ENCODE data around the gene HNRNPCL2.
"Not testable (repeated sequence)": the region's sequence is repeated elsewhere in the genome, so short reads cannot be mapped to it uniquely, and the experiment has no call there.

The HNRNPCL2 gene

DNA sequence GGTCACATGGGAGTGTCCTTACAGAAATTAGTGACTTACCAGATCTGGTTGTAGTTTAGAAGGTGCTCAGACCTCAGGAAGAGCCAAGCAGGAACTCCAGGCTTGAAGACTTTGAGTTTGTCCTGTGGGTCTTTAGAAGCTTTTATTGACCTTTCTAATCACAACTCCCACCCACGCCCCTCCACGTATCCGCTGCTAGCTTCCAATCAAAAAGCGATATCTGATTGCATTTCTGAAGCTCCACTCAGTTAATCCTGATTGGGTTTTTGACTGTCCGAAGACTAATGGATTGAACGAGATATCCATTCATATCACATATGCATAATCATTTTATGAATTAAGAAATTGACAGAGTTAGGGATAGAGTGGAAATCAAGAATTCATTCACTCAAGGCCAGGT, at the start of gene HNRNPCL2:
Gene HNRNPCL2 (minus strand): TSS at position 101 of the 400 bp plus-strand sequence. CDS start 454 bp downstream, outside the sequence.
- not testable (repeated sequence) for DNase-seq (ENCODE audit: low read depth)

GRCh38 chr1:13165531-13165930, 48.9 kb upstream of the HNRNPCL2 start, which contains the start of gene HNRNPCL4:
Gene HNRNPCL4 (minus strand): TSS chr1:13165631. CDS start chr1:13165467, 164 bp downstream.
- DNase-seq (ENCODE audit: low read depth), result not testable (repeated sequence)

DNA sequence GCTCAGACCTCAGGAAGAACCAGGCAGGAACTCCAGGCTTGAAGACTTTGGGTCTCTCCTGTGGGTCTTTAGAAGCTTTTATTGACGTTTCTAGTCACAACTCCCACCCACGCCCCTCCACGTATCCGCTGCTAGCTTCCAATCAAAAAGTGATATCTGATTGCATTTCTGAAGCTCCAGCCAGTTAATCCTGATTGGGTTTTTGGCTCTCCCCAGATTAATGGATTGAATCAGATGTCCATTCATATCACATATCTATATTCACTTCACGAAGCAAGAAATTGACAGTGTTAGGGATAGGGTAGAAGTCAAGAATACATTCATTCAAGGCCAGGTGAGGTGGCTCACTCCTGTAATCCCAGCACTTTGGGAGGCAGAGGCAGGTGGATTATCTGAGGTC, 39.3 kb upstream of the HNRNPCL2 start, which contains the start of gene PRAMEF26:
Gene PRAMEF26 (minus strand): TSS at position 101 of the 400 bp plus-strand sequence. CDS start 2,914 bp downstream, outside the sequence.
- DNase-seq (ENCODE audit: low read depth), result not testable (repeated sequence)

- not testable (repeated sequence) for DNase-seq (ENCODE audit: low read depth)
Observed at GRCh38 chr1:13070474-13070873, 46.2 kb downstream of the HNRNPCL2 start, which contains the start of gene PRAMEF25. Gene PRAMEF25 (plus strand): TSS chr1:13070774. CDS start chr1:13073694, 2,920 bp downstream.

Data from fibroblast of gingiva (primary cell).